CD4-positive, alpha-beta T cell treated with Interleukin-10 for 1 hour (primary cell): Measurements from ENCODE around the gene S1PR2.

Experiments
- DNase-seq: peaks from one replicate; pipeline ENCODE4 v3.0.0-alpha.2; 2020

S1PR2 gene, protein sequence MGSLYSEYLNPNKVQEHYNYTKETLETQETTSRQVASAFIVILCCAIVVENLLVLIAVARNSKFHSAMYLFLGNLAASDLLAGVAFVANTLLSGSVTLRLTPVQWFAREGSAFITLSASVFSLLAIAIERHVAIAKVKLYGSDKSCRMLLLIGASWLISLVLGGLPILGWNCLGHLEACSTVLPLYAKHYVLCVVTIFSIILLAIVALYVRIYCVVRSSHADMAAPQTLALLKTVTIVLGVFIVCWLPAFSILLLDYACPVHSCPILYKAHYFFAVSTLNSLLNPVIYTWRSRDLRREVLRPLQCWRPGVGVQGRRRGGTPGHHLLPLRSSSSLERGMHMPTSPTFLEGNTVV

GRCh38 chr19:10230861-10231611, at the start of gene S1PR2:
Gene S1PR2, minus strand, starts transcription at chr19:10231331. Its CDS starts 6,426 bp downstream, at chr19:10224905.
- peak; percentile 87 for DNase-seq

GRCh38 chr19:10279737-10280442, 48.8 kb upstream of the S1PR2 start:
- DNase-seq: no peak

GRCh38 chr19:10278935-10279334, 47.8 kb upstream of the S1PR2 start:
- no peak for DNase-seq

DNA sequence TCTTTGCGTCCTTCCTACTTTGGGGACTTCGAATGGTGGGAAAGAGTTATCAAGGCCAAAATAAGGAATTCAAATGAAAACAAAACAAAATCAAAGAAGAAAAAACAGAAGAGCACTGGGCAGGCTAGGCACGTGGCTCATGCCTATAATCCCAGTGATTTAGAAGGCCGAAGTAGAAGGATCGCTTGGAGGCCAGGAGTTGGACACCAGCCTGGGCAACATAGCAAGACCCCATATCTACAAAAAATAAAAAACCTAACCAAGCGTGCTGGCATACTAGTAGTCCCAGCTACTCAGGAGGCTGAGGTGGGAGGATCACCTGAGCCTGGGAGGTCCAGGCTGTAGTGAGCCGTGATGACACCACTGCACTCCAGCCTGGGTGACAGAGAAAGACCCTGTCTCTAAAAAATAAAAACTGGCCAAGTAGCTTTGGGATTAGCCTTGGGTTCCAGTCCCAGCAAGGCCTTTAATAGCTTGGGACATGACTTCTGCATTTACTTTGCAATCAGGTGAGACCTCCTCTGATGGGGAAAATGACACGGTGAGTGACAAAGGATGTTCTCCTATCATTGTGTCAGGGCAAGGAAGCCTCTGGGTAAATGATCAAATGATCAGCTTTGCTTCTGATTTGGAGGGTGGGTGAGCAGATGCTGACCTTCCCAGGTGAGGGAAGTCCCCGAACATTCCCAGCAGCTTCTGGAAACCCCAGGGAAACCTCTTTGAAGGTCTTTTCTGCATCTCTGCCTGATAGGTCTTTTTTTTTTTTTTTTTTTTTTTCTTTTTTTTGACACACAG, 46.9 kb upstream of the S1PR2 start:
- no peak for DNase-seq

- DNase-seq: no peak
Observed at GRCh38 chr19:10274589-10274988, 43.5 kb upstream of the S1PR2 start.

DNA sequence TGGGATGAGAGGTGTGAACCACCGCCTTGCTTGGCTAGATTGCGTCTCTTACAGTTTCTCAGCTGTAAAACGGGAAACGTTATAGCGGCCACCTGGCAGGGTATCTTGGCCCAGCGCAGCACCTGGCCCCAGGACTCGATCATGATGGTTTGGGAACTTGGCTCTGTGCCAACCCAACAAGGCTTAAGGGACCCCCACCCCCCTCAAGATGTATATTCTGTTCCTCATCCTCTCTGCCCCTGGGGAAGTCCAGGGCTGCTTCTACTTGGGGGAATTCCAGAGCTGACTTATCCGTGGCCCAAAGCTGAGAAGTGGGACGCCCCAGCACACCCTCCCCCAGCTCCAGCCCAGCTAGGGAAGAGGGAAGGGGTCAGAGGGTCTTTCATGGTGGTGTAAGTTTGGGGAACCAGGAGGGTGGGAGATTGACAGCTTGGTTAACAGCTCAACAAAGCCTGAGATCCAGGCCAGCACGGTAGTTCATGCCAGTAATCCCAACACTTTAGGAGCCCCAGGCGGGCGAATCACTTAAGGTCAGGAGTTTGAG, 40.5 kb upstream of the S1PR2 start:
- peak; percentile 75 for DNase-seq

DNA sequence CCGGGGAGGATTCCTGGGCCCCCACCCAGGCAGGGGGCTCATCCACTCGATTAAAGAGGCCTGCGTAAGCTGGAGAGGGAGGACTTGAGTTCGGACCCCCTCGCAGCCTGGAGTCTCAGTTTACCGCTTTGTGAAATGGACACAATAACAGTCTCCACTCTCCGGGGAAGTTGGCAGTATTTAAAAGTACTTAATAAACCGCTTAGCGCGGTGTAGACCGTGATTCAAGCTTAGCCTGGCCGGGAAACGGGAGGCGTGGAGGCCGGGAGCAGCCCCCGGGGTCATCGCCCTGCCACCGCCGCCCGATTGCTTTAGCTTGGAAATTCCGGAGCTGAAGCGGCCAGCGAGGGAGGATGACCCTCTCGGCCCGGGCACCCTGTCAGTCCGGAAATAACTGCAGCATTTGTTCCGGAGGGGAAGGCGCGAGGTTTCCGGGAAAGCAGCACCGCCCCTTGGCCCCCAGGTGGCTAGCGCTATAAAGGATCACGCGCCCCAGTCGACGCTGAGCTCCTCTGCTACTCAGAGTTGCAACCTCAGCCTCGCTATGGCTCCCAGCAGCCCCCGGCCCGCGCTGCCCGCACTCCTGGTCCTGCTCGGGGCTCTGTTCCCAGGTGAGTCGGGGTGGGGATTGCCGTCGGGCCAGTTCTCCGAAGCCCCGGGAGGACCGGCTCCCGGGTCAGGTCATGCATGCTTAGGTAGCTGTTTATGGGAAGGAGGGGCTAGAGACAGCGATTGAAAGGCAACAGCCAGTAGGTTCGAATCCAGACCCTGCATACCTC, 39.7 kb upstream of the S1PR2 start, which contains the start of gene ICAM1:
Gene ICAM1, plus strand, starts transcription at position 505 of the 779 bp plus-strand sequence. Its CDS starts 40 bp downstream, at position 545.
- peak; percentile 88 for DNase-seq

DNA sequence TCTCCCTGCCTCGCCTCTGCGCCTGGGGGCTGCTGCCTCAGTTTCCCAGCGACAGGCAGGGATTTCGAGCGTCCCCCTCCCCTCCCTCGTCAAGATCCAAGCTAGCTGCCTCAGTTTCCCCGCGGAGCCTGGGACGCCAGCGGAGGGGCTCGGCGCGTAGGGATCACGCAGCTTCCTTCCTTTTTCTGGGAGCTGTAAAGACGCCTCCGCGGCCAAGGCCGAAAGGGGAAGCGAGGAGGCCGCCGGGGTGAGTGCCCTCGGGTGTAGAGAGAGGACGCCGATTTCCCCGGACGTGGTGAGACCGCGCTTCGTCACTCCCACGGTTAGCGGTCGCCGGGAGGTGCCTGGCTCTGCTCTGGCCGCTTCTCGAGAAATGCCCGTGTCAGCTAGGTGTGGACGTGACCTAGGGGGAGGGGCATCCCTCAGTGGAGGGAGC, 39.1 kb upstream of the S1PR2 start:
- peak; percentile 81 for DNase-seq

DNA sequence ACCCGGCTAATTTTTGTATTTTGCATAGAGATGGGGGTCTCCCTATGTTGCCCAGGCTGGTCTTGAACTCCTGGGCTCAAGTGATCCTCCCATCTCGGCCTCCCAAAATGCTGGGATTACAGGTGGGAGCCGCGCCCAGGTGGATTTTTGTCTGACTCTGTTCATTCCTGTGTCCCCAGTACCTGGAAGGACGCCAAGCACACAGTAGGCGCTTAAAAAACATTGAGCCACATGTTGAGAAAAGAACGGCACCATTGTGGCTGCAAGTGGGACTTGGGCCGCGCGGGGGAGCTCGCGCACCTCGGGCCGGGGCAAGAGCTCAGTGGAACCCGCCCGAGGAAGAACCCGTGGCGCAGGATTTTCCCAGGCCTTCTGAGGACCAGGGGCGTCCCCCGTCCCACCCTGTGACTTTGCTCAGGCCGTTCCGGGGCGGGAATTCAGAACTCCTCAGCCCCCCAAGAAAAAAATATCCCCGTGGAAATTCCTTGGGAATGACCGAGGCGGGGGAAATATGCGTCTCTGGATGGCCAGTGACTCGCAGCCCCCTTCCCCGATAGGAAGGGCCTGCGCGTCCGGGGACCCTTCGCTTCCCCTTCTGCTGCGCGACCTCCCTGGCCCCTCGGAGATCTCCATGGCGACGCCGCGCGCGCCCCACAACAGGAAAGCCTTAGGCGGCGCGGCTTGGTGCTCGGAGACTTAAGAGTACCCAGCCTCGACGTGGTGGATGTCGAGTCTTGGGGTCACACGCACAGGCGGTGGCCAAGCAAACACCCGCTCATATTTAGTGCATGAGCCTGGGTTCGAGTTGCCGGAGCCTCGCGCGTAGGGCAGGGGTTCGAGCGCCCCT, 38.4 kb upstream of the S1PR2 start:
- peak; percentile 92 for DNase-seq

DNA sequence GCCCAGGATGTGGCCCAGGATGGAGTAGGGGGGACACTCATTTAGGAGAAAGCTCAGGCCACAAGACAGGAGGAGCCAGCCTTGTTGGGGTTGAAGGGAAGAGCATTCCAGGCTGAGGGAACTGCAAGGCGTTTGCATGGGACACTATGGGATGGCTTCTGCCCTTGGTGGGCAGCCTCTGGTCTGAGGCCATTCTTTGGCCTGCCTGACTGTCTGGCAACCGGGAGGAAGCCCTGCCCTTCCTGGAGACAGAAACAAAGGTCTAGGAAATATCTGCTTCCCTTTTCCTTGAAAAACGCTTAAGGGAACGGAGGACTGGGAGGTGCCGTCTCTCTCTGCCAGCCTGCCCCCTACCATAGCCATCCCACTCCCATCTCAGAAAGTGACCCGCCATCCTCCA, 36.9 kb upstream of the S1PR2 start:
- DNase-seq: no peak

DNA sequence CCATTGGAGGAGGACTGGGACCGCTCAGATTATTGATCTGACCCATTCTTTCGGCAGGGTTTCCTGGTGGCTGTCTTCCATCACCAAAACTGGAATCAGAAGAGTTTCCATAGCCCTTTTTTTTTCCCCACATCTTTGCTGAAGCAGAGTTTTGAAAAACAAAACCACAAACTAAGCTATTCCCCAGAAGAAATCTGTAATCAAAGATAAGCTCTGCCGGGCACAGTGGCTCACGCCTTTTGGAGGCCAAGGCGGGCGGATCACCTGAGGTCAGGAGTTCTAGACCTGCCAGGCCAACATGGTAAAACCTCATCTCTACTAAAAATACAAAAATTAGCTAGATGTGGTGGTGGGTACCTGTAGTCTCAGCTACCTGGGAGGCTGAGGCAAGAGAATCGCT, 35.6 kb upstream of the S1PR2 start:
- no peak for DNase-seq

- DNase-seq: no peak
Observed at GRCh38 chr19:10262771-10263170, 31.6 kb upstream of the S1PR2 start.

- no peak for DNase-seq
Observed at GRCh38 chr19:10260141-10260584, 29.0 kb upstream of the S1PR2 start.

GRCh38 chr19:10259162-10259905, 28.2 kb upstream of the S1PR2 start:
- peak; percentile 93 for DNase-seq

DNA sequence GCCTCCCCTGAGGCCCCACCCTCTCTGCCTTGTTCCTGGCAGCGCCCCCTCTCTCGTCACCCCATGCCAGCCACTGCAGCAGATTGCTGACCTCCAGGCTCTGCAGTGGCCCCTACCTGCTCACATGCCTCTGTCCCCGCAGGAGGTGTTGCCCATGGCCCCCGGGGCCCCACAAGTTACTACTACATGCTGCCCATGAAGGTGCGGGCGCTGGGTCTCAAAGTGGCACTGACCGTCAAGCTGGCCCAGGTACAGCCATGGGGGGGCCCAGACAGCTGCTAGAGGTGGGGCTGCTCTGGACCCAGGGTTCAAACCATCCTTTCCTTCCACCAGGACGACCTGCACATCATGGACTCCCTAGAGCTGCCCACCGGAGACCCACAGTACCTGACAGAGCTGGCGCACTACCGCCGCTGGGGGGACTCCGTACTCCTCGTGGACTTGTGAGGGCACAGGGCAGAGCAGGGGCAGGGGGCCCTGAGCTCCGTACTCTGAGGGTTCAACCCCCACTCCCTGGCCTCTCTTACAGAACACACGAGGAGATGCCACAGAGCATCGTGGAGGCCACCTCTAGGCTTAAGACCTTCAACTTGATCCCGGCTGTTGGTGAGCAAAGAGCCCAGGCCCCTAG, 27.1 kb upstream of the S1PR2 start:
- DNase-seq: no peak

DNA sequence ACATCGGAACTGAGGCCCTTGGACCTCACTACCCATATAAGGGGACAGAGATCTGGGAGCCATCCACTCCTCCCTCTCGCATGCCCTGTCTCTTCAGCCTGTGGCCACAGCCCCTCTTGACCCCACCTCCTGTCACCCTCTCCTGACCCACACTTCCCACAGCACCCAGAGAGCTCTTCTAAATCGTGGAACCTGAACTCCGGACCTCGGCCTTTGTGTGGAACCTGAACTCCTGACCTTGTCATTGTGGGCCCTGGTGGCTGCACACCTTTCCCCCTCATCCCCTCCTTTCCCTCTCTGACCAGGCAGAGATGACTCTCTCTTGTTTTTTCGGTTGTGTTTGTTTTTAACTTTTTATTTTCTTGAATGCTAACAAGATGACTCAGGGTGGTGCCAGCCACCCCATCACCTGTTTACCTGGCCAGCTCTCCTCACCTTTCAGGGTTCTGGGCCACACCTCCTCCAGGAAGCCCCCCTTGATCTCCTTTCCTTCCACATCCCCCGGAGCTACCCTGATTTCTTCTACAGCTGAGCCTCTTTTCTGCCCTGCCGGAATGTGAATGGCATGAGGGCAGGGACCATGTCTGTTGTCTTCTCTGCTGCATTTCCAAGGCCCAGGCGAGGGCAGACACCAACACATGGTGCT, 26.0 kb upstream of the S1PR2 start:
- no peak for DNase-seq

DNA sequence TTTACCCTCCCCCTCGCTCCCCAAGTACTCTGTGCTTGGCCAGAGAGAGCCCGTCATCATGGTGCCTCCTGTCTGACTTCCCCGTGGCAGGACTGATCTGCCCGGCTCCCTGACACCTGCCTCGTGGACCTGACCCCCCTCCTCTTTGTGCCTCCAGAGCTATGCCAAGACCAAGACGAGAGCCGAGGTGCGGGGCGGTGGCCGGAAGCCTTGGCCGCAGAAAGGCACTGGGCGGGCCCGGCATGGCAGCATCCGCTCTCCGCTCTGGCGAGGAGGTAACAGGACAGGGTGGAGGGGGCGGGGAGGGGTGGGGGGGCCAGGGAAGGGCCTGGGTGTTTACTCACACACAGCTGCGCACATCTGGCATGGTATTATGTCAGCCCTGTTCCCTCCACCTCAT, 25.4 kb upstream of the S1PR2 start:
- no peak for DNase-seq

DNA sequence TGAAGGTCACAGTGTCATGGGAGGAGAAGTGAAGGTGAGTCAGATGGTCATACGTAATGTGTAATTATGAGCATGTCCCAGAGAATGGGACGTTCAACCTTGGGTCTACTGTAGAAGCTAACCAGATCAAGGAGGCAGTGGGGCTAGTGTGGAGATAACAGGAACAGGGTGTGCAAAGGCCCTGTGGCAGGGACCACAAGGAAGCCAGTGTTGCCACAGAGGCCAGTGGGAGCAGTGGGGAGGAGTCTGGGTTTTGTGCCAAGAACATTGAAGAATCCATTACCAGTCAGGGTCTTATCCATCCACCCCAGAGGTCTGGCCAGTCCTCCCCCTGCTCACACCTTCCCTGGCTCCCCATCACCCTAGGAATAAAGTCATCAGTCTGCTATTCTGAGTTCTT, 24.2 kb upstream of the S1PR2 start:
- no peak for DNase-seq

GRCh38 chr19:10254244-10254643, 23.1 kb upstream of the S1PR2 start:
- DNase-seq: no peak
